ENCODE data around the gene URI1.

- TF ChIP-seq, protein P1, sequence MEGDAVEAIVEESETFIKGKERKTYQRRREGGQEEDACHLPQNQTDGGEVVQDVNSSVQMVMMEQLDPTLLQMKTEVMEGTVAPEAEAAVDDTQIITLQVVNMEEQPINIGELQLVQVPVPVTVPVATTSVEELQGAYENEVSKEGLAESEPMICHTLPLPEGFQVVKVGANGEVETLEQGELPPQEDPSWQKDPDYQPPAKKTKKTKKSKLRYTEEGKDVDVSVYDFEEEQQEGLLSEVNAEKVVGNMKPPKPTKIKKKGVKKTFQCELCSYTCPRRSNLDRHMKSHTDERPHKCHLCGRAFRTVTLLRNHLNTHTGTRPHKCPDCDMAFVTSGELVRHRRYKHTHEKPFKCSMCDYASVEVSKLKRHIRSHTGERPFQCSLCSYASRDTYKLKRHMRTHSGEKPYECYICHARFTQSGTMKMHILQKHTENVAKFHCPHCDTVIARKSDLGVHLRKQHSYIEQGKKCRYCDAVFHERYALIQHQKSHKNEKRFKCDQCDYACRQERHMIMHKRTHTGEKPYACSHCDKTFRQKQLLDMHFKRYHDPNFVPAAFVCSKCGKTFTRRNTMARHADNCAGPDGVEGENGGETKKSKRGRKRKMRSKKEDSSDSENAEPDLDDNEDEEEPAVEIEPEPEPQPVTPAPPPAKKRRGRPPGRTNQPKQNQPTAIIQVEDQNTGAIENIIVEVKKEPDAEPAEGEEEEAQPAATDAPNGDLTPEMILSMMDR (IDR thresholded peaks at IDR 0.05): no peak
- TF ChIP-seq POLR2A (IDR thresholded peaks at IDR 0.05): no peak
These were observed 10.6 kb downstream of the URI1 start for GRCh38 chr19:29952646-29953045.
